ENCODE results near the gene HOXD13. TPM values are rescaled to one million over a fixed set of nuclear protein-coding genes. Genes with fewer than 3 reads are reported as not detected.
A peak's percentile ranks its signal among the peaks of the same experiment; 100 is the strongest.

HOXD13 gene
- total and polyA plus RNA-seq, 2 of the 8 experiments (the other 6 are each of a cell fraction or from before 2014, with no cell fraction given) = not detected

DNA sequence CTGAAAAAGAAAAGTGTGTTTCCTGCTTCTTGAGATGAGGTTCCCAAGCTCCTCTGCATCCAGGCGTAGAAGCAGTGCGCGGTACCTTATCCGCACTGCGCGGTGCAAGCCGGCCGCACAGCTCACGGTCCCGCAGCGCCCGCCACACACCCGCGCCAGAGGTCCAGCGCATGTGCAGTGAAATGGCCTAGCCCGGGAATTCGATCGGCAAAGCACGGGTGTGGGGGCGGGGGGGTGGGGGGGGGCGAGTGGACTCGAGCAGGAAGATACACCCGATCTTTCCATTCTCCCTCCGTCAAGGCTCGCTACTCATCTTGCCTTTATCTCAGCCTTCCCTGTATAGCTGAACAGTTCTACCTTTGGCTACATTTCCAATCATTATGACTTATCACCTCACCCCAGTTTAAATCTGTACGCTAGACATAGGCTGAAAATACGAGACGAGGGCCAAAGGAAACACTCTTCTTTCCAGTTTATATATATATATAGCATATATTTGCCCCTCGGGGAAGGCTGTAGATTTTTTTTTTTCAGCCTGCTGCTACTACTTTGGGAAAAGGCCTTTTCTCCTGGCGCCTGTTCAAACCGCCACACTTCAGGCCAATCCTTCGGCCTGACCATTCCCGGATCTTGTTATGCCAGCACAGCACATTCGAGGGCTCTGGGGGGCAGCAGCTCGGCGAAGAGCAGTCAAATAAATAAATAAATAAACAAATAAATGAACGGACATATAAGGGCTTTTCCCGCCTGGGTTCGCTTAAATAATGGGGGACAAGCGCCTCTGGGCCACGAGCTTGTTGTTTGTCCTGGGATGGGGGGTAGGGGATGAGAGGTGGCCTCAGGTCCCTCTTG lies 47.4 kb downstream of the HOXD13 start:
- H2AK5ac ChIP-seq (ENCODE audit: low read depth, low read length) = no peak overlapping the region
- peaks cover 0 to 4% (median 0%) of the 10 kb centered on the region in 4 experiments; a peak in 1 of 8 replicates for H3K36me3 ChIP-seq (ENCODE audit: control insufficient read depth in 2 of 4, insufficient read depth in 4 of 4, low read length in 3 of 4)
- H3K4me3 ChIP-seq (ENCODE audit: extremely low read depth in 1 of 4, insufficient read depth in 2 of 4, low read depth in 3 of 4, low read length in 4 of 4) = peak overlapping the region in 1 of 4 experiments; percentile 67; a peak in 2 of 8 replicates
- no peak overlapping the region for H4K5ac ChIP-seq (ENCODE audit: insufficient read length, low read depth, low read length)
- no peak overlapping the region for H3K4ac ChIP-seq (replicated peaks; ENCODE audit: insufficient read length, low read depth, low read length)
- no peaks in the 10 kb centered on the region for H3K79me2 ChIP-seq (ENCODE audit: control insufficient read depth in 1 of 2, insufficient read depth in 2 of 2, low read length in 2 of 2)
- no peak overlapping the region for H3K56ac ChIP-seq (replicated peaks; ENCODE audit: insufficient read length, low read depth, low read length)
- no peak overlapping the region for H3K27ac ChIP-seq (ENCODE audit: low read depth, low read length)
- no peak for DNase-seq (ENCODE audit: low read depth in 1 of 2, low spot score in 2 of 2)
- H2BK20ac ChIP-seq (ENCODE audit: low read length) = no peak overlapping the region
- H2BK5ac ChIP-seq (ENCODE audit: low read depth, low read length) = no peak overlapping the region
- H3K23me2 ChIP-seq (ENCODE audit: low read depth, low read length) = peaks cover 3% of the 10 kb centered on the region; the same call in 1 of the 2 replicates
- no peak overlapping the region for H3K18ac ChIP-seq (ENCODE audit: extremely low read depth, low read length)
- WGBS, 2 experiments (ENCODE audit: extremely low coverage in 1 of 2, insufficient coverage in 1 of 2, insufficient read length in 1 of 2, insufficient replicate concordance in 2 of 2, low coverage in 1 of 2, low lambda C conversion rate in 2 of 2, missing lambda C conversion rate in 1 of 2) = 49% methylated on average over 34 of the region's 41 CpGs; no CpG with 5 or more reads in 1 of the 2 experiments
- H4K91ac ChIP-seq (replicated peaks; ENCODE audit: insufficient read length, low read length) = no peak overlapping the region
- no peak overlapping the region for H4K8ac ChIP-seq (ENCODE audit: extremely low read depth, insufficient read depth, low read length)
- no peaks in the 10 kb centered on the region for H3K9me3 ChIP-seq (ENCODE audit: insufficient read depth in 2 of 2, low read depth in 1 of 2, low read length in 1 of 2)
- no peak overlapping the region for H2BK120ac ChIP-seq (replicated peaks; ENCODE audit: low read depth, low read length)
- no peak overlapping the region for H2BK12ac ChIP-seq (ENCODE audit: low read depth, low read length)
- peaks cover 1 to 13% of the 10 kb centered on the region in 2 experiments for H4K20me1 ChIP-seq (replicated peaks in 1 of 2; ENCODE audit: control insufficient read depth in 1 of 2, insufficient read depth in 2 of 2, low read length in 2 of 2)
- peak overlapping the region; percentile 4 to 79; a peak in 3 of 4 replicates for H3K4me2 ChIP-seq (ENCODE audit: insufficient read depth in 1 of 2, low read depth in 2 of 2, low read length in 2 of 2)
- no peaks in the 10 kb centered on the region for H3K79me1 ChIP-seq (ENCODE audit: low read depth, low read length)
- H2BK15ac ChIP-seq (ENCODE audit: low read length) = no peak overlapping the region
- no peak overlapping the region for H3K9ac ChIP-seq (replicated peaks in 1 of 4; ENCODE audit: extremely low read depth in 1 of 4, low read depth in 3 of 4, low read length in 3 of 4)
- no peak for FAIRE-seq
- CTCF ChIA-PET (ENCODE audit: partially characterized antibody) = interaction anchor here (0.6 to 10.0 kb wide), 79 partner anchors 8 to 1620 kb away, joined by 3 to 119 read pairs (median 5); partner anchors contain the start of genes HOXD10, HOXD4, HOXD8 and HOXD9
- POLR2A ChIA-PET (ENCODE audit: partially characterized antibody) = interaction anchor here (1.0 to 1.8 kb wide), 3 partner anchors 11 to 22 kb away, joined by 3 to 4 read pairs (median 3); partner anchors contain the start of gene HOXD4
- H2AFZ ChIP-seq (ENCODE audit: low read length) = no peak overlapping the region
- no peak overlapping the region for H3K23ac ChIP-seq (ENCODE audit: insufficient read length)
- H3K4me1 ChIP-seq (replicated peaks in 1 of 4; ENCODE audit: control insufficient read depth in 3 of 4, insufficient read depth in 4 of 4, low read length in 3 of 4) = peaks cover 0 to 9% (median 4%) of the 10 kb centered on the region in 4 experiments; a peak in 5 of 7 replicates
- H3K14ac ChIP-seq (ENCODE audit: insufficient read length) = no peak overlapping the region
- peaks cover 81 to 100% (median 96%) of the 10 kb centered on the region in 4 experiments for H3K27me3 ChIP-seq (replicated peaks in 1 of 4; ENCODE audit: control insufficient read depth in 3 of 4, extremely low read depth in 1 of 4, insufficient read depth in 3 of 4, low read length in 3 of 4)
- no peak for TF ChIP-seq SP1 (IDR thresholded peaks at IDR 0.05; ENCODE audit: low read depth, low read length)
- no peak for TF ChIP-seq TEAD4 (IDR thresholded peaks at IDR 0.05; ENCODE audit: low read depth, low read length)
- no peak; the same call in 1 of the 2 replicates for TF ChIP-seq MAFK (IDR thresholded peaks at IDR 0.05; ENCODE audit: low read depth, low read length)
- TF ChIP-seq SP2 (IDR thresholded peaks at IDR 0.05; ENCODE audit: low read length) = no peak
- TF ChIP-seq, protein P1, sequence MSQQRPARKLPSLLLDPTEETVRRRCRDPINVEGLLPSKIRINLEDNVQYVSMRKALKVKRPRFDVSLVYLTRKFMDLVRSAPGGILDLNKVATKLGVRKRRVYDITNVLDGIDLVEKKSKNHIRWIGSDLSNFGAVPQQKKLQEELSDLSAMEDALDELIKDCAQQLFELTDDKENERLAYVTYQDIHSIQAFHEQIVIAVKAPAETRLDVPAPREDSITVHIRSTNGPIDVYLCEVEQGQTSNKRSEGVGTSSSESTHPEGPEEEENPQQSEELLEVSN (IDR thresholded peaks at IDR 0.05) = no peak
- TF ChIP-seq EGR1 (IDR thresholded peaks at IDR 0.05; ENCODE audit: borderline replicate concordance, low read depth, low read length) = no peak
- no peak for TF ChIP-seq ASH2L (IDR thresholded peaks at IDR 0.05; ENCODE audit: low read length)
- no peak for TF ChIP-seq BACH1 (IDR thresholded peaks at IDR 0.05; ENCODE audit: low read length)
- TF ChIP-seq FOSL1 (IDR thresholded peaks at IDR 0.05; ENCODE audit: insufficient read depth, low read depth, low read length) = no peak
- TF ChIP-seq RXRA (IDR thresholded peaks at IDR 0.05; ENCODE audit: insufficient read depth, low read depth, low read length) = no peak
- no peak for TF ChIP-seq CREB1 (IDR thresholded peaks at IDR 0.05)

Data from H1 (cell line).